ENCODE measurements around the gene RNGTT.
A peak's percentile ranks its signal among the peaks of the same experiment; 100 is the strongest.

Gene RNGTT

DNA sequence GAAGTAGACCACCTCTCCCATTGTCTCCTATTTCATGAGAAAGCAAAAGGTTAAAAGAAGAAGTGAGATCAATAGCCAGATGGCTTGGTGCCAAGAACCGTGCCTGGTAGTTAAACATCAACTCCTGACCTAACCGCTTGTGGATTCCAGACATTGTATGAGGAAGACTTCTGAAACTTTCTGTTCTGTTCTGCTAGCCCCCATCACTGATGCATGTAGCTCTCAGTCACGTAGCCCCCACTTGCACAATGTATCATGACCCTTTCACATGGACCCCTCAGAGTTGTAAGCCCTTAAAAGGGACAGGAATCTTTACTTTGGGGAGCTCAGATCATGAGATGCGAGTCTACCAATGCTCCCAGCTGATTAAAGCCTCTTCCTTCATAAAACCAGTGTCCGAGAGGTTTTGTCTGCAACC, 301.2 kb downstream of the RNGTT start:
- TF ChIP-seq, protein P1, sequence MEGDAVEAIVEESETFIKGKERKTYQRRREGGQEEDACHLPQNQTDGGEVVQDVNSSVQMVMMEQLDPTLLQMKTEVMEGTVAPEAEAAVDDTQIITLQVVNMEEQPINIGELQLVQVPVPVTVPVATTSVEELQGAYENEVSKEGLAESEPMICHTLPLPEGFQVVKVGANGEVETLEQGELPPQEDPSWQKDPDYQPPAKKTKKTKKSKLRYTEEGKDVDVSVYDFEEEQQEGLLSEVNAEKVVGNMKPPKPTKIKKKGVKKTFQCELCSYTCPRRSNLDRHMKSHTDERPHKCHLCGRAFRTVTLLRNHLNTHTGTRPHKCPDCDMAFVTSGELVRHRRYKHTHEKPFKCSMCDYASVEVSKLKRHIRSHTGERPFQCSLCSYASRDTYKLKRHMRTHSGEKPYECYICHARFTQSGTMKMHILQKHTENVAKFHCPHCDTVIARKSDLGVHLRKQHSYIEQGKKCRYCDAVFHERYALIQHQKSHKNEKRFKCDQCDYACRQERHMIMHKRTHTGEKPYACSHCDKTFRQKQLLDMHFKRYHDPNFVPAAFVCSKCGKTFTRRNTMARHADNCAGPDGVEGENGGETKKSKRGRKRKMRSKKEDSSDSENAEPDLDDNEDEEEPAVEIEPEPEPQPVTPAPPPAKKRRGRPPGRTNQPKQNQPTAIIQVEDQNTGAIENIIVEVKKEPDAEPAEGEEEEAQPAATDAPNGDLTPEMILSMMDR (conservative IDR thresholded peaks at IDR 0.05; ENCODE audit: low read length): no peak
- no peak overlapping the region for H3K4me3 ChIP-seq (ENCODE audit: low read length)
- DNase-seq (ENCODE audit: low read depth): no peak

DNA sequence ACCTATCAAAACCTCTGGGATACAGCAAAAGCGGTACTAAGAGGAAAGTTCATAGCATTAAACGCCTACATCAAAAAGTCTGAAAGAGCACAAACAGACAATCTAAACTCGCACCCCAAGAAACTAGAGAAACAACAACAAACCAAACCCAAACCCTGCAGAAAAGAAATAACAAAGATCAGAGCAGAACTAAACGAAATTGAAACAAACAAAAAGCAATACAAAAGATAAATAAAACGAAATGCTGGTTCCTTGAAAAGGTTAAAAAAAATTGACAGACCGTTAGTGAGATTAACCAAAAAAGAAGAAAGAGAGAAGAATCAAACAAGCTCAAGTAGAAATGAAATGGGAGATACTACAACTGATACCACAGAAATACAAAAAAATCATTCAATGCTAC, 302.3 kb downstream of the RNGTT start:
- DNase-seq (ENCODE audit: low read depth): no peak
- no peak overlapping the region for H3K4me3 ChIP-seq (ENCODE audit: low read length)
- TF ChIP-seq, protein P1 (conservative IDR thresholded peaks at IDR 0.05; ENCODE audit: low read length): no peak

DNA sequence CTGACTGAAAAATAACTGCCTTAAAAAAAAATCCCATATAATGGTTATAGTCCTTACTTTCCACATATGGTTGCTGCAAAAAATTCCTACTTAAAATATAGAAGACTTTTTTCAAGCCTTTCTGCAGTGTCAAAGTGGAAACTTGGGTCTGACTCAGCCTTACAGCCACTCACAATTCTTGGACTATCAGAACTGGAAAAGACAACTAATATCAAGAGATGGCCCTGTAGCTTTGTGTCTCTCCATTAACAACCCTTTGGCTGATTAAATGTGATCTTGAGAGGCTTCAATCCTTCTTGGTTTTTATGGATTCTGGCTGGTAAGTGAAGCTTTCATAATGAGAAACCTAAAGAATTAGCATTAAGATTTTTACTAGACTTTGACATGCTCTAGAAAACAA, 307.8 kb downstream of the RNGTT start:
- DNase-seq (ENCODE audit: low read depth): no peak
- TF ChIP-seq, protein P1 (conservative IDR thresholded peaks at IDR 0.05; ENCODE audit: low read length): no peak
- no peak overlapping the region for H3K4me3 ChIP-seq (ENCODE audit: low read length)

DNA sequence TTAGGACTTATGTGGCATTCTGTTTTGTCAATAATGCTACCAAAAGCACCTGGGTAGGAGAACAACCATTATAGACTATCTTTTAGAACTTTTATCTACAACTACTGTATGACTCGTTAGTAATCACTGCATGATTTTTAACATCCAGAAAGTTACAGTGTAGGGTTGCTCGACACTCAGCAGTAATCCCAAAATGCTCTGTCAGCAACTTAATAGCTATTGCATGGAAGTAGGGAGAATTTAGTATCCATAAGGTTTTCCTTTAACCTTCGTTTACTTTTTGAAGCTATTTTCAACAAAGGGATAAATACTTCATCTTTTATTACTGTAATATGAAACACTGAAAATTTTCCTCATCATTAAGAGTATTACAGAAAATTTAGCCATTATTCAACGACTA, 309.5 kb downstream of the RNGTT start:
- no peak for DNase-seq (ENCODE audit: low read depth)
- H3K4me3 ChIP-seq (ENCODE audit: low read length): no peak overlapping the region
- TF ChIP-seq, protein P1 (conservative IDR thresholded peaks at IDR 0.05; ENCODE audit: low read length): no peak

DNA sequence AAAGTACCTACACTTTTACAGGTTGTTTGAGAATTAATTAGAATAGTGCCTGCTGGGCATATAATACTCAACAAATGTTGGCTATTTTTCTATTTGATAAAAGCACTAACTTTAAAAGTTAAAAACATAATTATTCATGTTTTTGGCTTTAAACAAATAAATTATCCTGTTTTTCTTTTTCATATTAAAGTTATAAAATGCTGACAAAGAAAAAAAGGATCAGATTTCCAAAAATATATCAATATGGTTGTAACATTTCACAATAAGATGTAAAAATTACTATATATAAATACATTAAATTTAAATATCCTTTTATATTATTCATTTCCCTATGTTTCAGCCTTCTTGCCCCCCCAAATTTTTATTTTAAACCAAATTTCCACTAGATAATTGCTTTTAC, 312.0 kb downstream of the RNGTT start:
- no peak for DNase-seq (ENCODE audit: low read depth)
- TF ChIP-seq, protein P1 (conservative IDR thresholded peaks at IDR 0.05; ENCODE audit: low read length): no peak
- H3K4me3 ChIP-seq (ENCODE audit: low read length): no peak overlapping the region

DNA sequence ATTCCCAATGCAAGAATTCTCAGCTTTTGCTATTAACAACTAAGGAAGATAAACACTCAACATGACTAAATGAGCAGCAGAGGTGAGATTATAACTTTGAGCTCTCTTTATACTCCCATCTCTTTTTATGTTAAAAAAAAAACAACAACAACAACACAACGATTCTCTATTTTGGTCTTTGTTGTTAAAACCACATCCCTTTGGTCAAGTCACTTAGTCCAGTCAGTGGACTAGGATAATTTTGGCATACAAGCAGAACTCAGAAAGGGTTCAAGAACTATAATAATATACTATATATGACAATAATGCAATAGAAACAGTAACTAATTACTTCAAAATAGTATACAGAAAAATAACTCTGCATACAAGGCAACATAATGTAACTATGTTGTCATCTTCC, 312.4 kb downstream of the RNGTT start:
- no peak overlapping the region for H3K4me3 ChIP-seq (ENCODE audit: low read length)
- TF ChIP-seq, protein P1 (conservative IDR thresholded peaks at IDR 0.05; ENCODE audit: low read length): no peak
- DNase-seq (ENCODE audit: low read depth): no peak

DNA sequence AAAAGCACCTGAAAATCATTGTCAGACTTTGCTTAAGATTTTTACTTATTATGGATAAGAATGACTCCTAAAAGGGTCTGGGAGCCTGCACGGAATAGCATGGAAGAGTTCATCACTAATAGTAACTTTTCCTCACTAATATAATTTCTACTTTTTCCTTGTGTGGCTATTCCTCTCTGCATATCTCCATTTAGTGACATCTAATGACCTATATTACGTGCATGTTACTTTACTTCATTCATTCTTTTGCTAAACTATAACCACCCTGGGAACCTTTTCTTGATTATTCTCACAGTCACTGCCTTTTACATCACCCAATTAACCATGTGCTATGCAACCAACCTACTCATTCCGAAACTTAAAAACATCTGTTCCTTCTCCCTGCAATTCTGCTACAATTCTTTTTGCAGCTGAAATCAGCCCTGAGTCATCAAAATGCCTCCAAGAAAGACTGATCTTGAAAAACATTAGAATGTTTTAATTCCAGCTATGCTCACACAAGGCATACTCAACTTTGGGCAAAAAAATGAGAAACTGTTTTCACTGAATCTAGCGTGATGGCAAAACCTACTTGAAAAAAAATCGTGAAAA, 313.3 kb downstream of the RNGTT start:
- H3K4me3 ChIP-seq (ENCODE audit: low read length): no peak overlapping the region
- DNase-seq (ENCODE audit: low read depth): peak; percentile 89
- TF ChIP-seq, protein P1 (conservative IDR thresholded peaks at IDR 0.05; ENCODE audit: low read length): no peak
